H9 (cell line): ENCODE results near the gene GLIS2. TPM values are rescaled to one million over a fixed set of nuclear protein-coding genes. Genes with fewer than 3 reads are reported as not detected.

Experiments used
- DNase-seq: peaks from one replicate; pipeline ENCODE4 v3.0.0-alpha.2; 2017
- H2AFZ ChIP-seq: one replicate; pipeline ENCODE4 v1.6.1; 2013; ENCODE audit warnings: mild to moderate bottlenecking, low read length, control low read depth, moderate library complexity
- H2AK5ac ChIP-seq: 2 replicates; pipeline ENCODE4 v1.6.1; 2013; ENCODE audit warnings: low read length, control low read depth, mixed read lengths; ENCODE audit not compliant: insufficient read length
- H2BK120ac ChIP-seq: one replicate; pipeline ENCODE4 v1.6.1; 2013; ENCODE audit warnings: low read depth, mild to moderate bottlenecking, low read length, control low read depth, inconsistent platforms; ENCODE audit not compliant: poor library complexity, severe bottlenecking
- H2BK12ac ChIP-seq: 2 replicates; pipeline ENCODE4 v1.6.1; 2013; ENCODE audit warnings: low read length, control low read depth, mixed read lengths, low read depth; ENCODE audit not compliant: insufficient read length
- H2BK15ac ChIP-seq: 2 replicates; pipeline ENCODE4 v1.6.1; 2013; ENCODE audit warnings: low read depth, low read length, control low read depth
- H2BK20ac ChIP-seq: one replicate; pipeline ENCODE4 v1.6.1; 2013; ENCODE audit warnings: low read depth, mild to moderate bottlenecking, low read length, control low read depth, inconsistent platforms; ENCODE audit not compliant: poor library complexity, severe bottlenecking
- H2BK5ac ChIP-seq: 2 replicates; pipeline ENCODE4 v1.6.1; 2013; ENCODE audit warnings: low read length, control low read depth, mixed read lengths; ENCODE audit not compliant: insufficient read length
- H3K14ac ChIP-seq: 2 replicates; pipeline ENCODE4 v1.6.1; 2013; ENCODE audit warnings: low read length, control low read depth; ENCODE audit not compliant: insufficient read depth
- H3K18ac ChIP-seq: 2 replicates; pipeline ENCODE4 v1.6.1; 2013; ENCODE audit warnings: low read depth, mild to moderate bottlenecking, mixed read lengths, low read length, control low read depth; ENCODE audit not compliant: insufficient read length
- H3K23ac ChIP-seq: 2 replicates; pipeline ENCODE4 v1.6.1; 2013; ENCODE audit warnings: low read length, control low read depth, mixed read lengths, low read depth; ENCODE audit not compliant: insufficient read length
- H3K23me2 ChIP-seq: 2 replicates; pipeline ENCODE4 v1.6.1; 2013; ENCODE audit warnings: low read depth, mild to moderate bottlenecking, mixed read lengths, low read length, control low read depth; ENCODE audit not compliant: insufficient read length, poor library complexity, severe bottlenecking
- H3K27ac ChIP-seq: 2 replicates; pipeline ENCODE4 v1.5.1; 2013; ENCODE audit warnings: low read length, control low read depth, mixed read lengths, low read depth; ENCODE audit not compliant: insufficient read length
- H3K27me3 ChIP-seq: 2 replicates; pipeline ENCODE4 v1.6.1; 2013; ENCODE audit warnings: low read length, control low read depth, inconsistent platforms; ENCODE audit not compliant: insufficient read depth
- H3K4ac ChIP-seq: 2 replicates; pipeline ENCODE4 v1.6.1; 2013; ENCODE audit warnings: low read depth, mild to moderate bottlenecking, control low read depth, inconsistent platforms, low read length, moderate library complexity
- H3K4me1 ChIP-seq: 2 replicates; pipeline ENCODE4 v1.6.1; 2013; ENCODE audit warnings: low read length, control low read depth, inconsistent platforms; ENCODE audit not compliant: insufficient read depth
- H3K4me2 ChIP-seq: 2 replicates; pipeline ENCODE4 v1.6.1; 2013; ENCODE audit warnings: low read length, control low read depth, mixed read lengths; ENCODE audit not compliant: insufficient read length, insufficient read depth
- H3K56ac ChIP-seq: 2 replicates; pipeline ENCODE4 v1.6.1; 2013; ENCODE audit warnings: low read depth, mild to moderate bottlenecking, mixed read lengths, low read length, control low read depth; ENCODE audit not compliant: insufficient read length
- H3K79me1 ChIP-seq: 2 replicates; pipeline ENCODE4 v1.6.1; 2013; ENCODE audit warnings: low read depth, mild to moderate bottlenecking, moderate library complexity, low read length, control low read depth, inconsistent platforms; ENCODE audit not compliant: insufficient read depth, poor library complexity, severe bottlenecking
- H3K79me2 ChIP-seq: 2 replicates; pipeline ENCODE4 v1.6.1; 2013; ENCODE audit warnings: low read length, control low read depth, inconsistent platforms; ENCODE audit not compliant: insufficient read depth
- H3K9ac ChIP-seq: 2 replicates; pipeline ENCODE4 v1.6.1; 2013; ENCODE audit warnings: low read length, control low read depth, mixed read lengths; ENCODE audit not compliant: insufficient read length; ENCODE audit errors: extremely low read depth
- H3K9me3 ChIP-seq: one replicate; pipeline ENCODE4 v1.6.1; 2013; ENCODE audit warnings: low read depth, low read length, inconsistent platforms; ENCODE audit not compliant: control insufficient read depth
- H3T11ph ChIP-seq: one replicate; pipeline ENCODE4 v1.6.1; 2013; ENCODE audit warnings: mild to moderate bottlenecking, low read length, control low read depth, inconsistent platforms
- H4K20me1 ChIP-seq: one replicate; pipeline ENCODE4 v1.6.1; 2013; ENCODE audit not compliant: control insufficient read depth, insufficient read length, insufficient read depth
- H4K5ac ChIP-seq: 2 replicates; pipeline ENCODE4 v1.6.1; 2013; ENCODE audit warnings: low read depth, mild to moderate bottlenecking, mixed read lengths, low read length, control low read depth; ENCODE audit not compliant: insufficient read length
- H4K8ac ChIP-seq: replicated peaks from 2 replicates; pipeline ENCODE4 v1.6.1; 2013; ENCODE audit warnings: low read length, control low read depth, mixed read lengths, low read depth; ENCODE audit not compliant: insufficient read length
- H4K91ac ChIP-seq: 2 replicates; pipeline ENCODE4 v1.6.1; 2013; ENCODE audit warnings: low read depth, mild to moderate bottlenecking, moderate library complexity, mixed read lengths, low read length, control low read depth; ENCODE audit not compliant: insufficient read length
- H3K27ac Mint-ChIP-seq, 3 experiments: 2 replicates in 2 of 3; 3 replicates in 1 of 3; pipeline ENCODE4 v1.8.0; 2020 to 2021; ENCODE audit warnings: mixed read lengths in 3 of 3, mild to moderate bottlenecking in 1 of 3, moderate library complexity in 1 of 3
- H3K27me3 Mint-ChIP-seq: 2 replicates; pipeline ENCODE4 v1.8.0; 2021; ENCODE audit warnings: low read depth, mild to moderate bottlenecking, moderate library complexity, mixed read lengths
- H3K36me3 Mint-ChIP-seq, 3 experiments: 2 replicates in 2 of 3; 3 replicates in 1 of 3; pipeline ENCODE4 v1.8.0; 2020 to 2021; ENCODE audit warnings: low read depth in 3 of 3, mixed read lengths in 3 of 3; ENCODE audit not compliant: insufficient read depth in 1 of 3
- H3K4me1 Mint-ChIP-seq, 2 experiments: 2 replicates each; pipeline ENCODE4 v1.8.0; 2020; ENCODE audit warnings: mixed read lengths in 2 of 2
- H3K4me3 Mint-ChIP-seq, 2 experiments: 2 replicates in 1 of 2; 3 replicates in 1 of 2; pipeline ENCODE4 v1.8.0; 2020 to 2021; ENCODE audit warnings: mild to moderate bottlenecking in 2 of 2, mixed read lengths in 2 of 2, moderate library complexity in 1 of 2
- H3K9me3 Mint-ChIP-seq, 2 experiments: 2 replicates in 1 of 2; 3 replicates in 1 of 2; pipeline ENCODE4 v1.8.0; 2020; ENCODE audit warnings: mild to moderate bottlenecking in 2 of 2, mixed read lengths in 2 of 2, moderate library complexity in 1 of 2
- WGBS: extraction: QIAGEN DNeasy Blood & Tissue Kit; methylation state at CpG from one replicate; pipeline ENCODE4 v1.1.7; 2013; ENCODE audit warnings: missing lambda C conversion rate, low lambda C conversion rate, mixed read lengths; ENCODE audit not compliant: insufficient read length; ENCODE audit errors: extremely low coverage; 5-methylcytosine and 5-hydroxymethylcytosine counted together
- total RNA-seq: library from RNA; stranded (reverse); gene quantifications from 2 replicates; pipeline ENCODE4 v1.2.1, GENCODE V29; 2021
- TF ChIP-seq, protein P1 (sequence below): fragments of 200-600 bp; sonication (generic); conservative IDR thresholded peaks from 3 replicates; pipeline ENCODE4 v1.8.0; 2021; ENCODE audit warnings: antibody characterized with exemption, mild to moderate bottlenecking

GLIS2 gene
- total RNA-seq, 1 experiment from 2014 or later: 14.3 TPM

DNA sequence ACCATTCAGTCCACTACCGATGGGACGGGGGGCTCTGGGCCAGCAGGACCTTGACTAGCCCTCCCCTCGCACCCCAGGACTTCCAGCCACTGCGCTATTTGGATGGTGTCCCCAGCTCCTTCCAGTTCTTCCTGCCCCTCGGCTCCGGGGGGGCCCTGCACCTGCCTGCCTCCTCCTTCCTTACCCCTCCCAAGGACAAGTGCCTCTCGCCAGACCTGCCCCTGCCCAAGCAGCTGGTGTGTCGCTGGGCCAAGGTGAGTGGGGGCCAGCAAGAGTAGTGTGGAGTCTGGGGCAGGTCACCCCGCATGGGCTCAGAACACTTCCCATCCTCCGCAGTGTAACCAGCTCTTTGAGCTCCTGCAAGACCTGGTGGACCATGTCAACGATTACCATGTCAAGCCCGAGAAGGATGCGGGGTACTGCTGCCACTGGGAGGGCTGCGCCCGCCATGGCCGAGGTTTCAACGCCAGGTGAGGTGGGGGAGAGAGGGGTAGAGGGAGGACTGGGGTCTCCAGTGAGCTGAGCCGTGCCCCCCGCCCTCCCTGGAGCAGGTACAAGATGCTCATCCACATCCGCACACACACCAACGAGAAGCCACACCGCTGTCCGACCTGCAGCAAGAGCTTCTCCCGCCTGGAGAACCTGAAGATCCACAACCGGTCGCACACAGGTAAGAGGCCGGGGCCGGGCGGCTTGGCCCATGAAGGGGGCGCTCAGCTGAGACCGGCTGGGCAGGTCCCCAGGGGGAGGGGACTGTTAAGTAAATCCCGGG lies 19.0 kb downstream of the GLIS2 start:
- no peaks in the 10 kb centered on the region for H4K20me1 ChIP-seq
- no peak overlapping the region for H3K23ac ChIP-seq

More for the DNA sequence above, 19.0 kb downstream of the GLIS2 start:
- whole genome bisulfite sequencing: no CpG with 5 or more reads among the region's 32 CpGs
- Histone ChIP-seq H3K9me3 (no peaks in the 10 kb centered on the region), H3T11ph (no peak overlapping the region), H3K56ac (no peak overlapping the region), H3K79me1 (no peaks in the 10 kb centered on the region), H2AFZ (no peak overlapping the region), H3K4me1 (no peaks in the 10 kb centered on the region), H3K23me2 (no peaks in the 10 kb centered on the region), H4K8ac (no peak overlapping the region), H3K79me2 (no peaks in the 10 kb centered on the region), H3K18ac (no peak overlapping the region), H3K27ac (no peak overlapping the region), H3K9ac (no peak overlapping the region), H2BK5ac (no peak overlapping the region), H2BK15ac (no peak overlapping the region), H3K27me3 (no peaks in the 10 kb centered on the region), H2AK5ac (no peak overlapping the region), H4K5ac (no peak overlapping the region), H2BK20ac (no peak overlapping the region), H4K91ac (no peak overlapping the region), H2BK12ac (no peak overlapping the region), H3K4ac (no peak overlapping the region), H3K14ac (no peak overlapping the region), H2BK120ac (no peak overlapping the region), H3K4me2 (no peak overlapping the region)
- Mint-ChIP-seq H3K4me1 (no peaks in the 10 kb centered on the region), H3K36me3 (peaks cover 5 to 18% (median 15%) of the 10 kb centered on the region in 3 experiments), H3K27ac (peak overlapping the region in 1 of 3 experiments; percentile 40; a peak in 2 of 7 replicates), H3K27me3 (no peaks in the 10 kb centered on the region), H3K9me3 (no peaks in the 10 kb centered on the region), H3K4me3 (no peak overlapping the region)
- TF ChIP-seq, protein P1, sequence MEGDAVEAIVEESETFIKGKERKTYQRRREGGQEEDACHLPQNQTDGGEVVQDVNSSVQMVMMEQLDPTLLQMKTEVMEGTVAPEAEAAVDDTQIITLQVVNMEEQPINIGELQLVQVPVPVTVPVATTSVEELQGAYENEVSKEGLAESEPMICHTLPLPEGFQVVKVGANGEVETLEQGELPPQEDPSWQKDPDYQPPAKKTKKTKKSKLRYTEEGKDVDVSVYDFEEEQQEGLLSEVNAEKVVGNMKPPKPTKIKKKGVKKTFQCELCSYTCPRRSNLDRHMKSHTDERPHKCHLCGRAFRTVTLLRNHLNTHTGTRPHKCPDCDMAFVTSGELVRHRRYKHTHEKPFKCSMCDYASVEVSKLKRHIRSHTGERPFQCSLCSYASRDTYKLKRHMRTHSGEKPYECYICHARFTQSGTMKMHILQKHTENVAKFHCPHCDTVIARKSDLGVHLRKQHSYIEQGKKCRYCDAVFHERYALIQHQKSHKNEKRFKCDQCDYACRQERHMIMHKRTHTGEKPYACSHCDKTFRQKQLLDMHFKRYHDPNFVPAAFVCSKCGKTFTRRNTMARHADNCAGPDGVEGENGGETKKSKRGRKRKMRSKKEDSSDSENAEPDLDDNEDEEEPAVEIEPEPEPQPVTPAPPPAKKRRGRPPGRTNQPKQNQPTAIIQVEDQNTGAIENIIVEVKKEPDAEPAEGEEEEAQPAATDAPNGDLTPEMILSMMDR: no peak
- DNase-seq: peak; percentile 36
